ENCODE measurements around the gene PSEN1.

DNA sequence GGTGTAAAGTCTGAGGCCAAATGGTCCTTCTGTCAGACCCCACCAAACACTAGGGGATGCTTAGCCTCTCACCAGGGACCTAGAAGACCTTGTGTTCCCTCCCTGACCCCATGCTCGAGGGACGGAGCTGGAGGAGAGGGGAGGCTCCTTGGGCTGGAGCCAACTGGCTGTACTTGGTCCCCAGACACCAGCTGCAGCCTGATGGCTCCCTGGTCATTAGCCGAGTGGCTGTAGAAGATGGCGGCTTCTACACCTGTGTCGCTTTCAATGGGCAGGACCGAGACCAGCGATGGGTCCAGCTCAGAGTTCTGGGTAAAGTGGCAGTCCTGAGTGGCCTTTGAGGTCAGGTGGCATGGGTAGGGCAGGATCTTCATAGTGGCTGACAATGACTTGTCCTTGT lies 130.0 kb downstream of the PSEN1 start:
- TF ChIP-seq, protein P1, sequence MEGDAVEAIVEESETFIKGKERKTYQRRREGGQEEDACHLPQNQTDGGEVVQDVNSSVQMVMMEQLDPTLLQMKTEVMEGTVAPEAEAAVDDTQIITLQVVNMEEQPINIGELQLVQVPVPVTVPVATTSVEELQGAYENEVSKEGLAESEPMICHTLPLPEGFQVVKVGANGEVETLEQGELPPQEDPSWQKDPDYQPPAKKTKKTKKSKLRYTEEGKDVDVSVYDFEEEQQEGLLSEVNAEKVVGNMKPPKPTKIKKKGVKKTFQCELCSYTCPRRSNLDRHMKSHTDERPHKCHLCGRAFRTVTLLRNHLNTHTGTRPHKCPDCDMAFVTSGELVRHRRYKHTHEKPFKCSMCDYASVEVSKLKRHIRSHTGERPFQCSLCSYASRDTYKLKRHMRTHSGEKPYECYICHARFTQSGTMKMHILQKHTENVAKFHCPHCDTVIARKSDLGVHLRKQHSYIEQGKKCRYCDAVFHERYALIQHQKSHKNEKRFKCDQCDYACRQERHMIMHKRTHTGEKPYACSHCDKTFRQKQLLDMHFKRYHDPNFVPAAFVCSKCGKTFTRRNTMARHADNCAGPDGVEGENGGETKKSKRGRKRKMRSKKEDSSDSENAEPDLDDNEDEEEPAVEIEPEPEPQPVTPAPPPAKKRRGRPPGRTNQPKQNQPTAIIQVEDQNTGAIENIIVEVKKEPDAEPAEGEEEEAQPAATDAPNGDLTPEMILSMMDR (IDR thresholded peaks at IDR 0.05), result no peak
- TF ChIP-seq POLR2AphosphoS5 (IDR thresholded peaks at IDR 0.05) (no peak), POLR2A (IDR thresholded peaks at IDR 0.05) (no peak), EP300 (IDR thresholded peaks at IDR 0.05) (no peak)

All from suprapubic skin (tissue), 4 donors.